ENCODE results near the gene EEIG1. TPM values are rescaled to one million over a fixed set of nuclear protein-coding genes. Genes with fewer than 3 reads are reported as not detected.

EEIG1 gene
- total and polyA plus RNA-seq, 9 of the 15 experiments (the other 6 are each of a cell fraction or from before 2014, with no cell fraction given): 0.17 to 16.7 (median 3.6) TPM

GRCh38 chr9:127941062-127941960 lies 39.5 kb downstream of the EEIG1 start (continued):
- TF ChIP-seq TRIM25 (IDR thresholded peaks at IDR 0.05; ENCODE audit: borderline replicate concordance): no peak
- no peak for TF ChIP-seq NR2C2 (CRISPR knock-in tag; IDR thresholded peaks at IDR 0.05)
- TF ChIP-seq NR2C2 (tag; IDR thresholded peaks at IDR 0.05): no peak
- no peak for TF ChIP-seq ZHX1 (conservative IDR thresholded peaks at IDR 0.05; ENCODE audit: low read length)
- TF ChIP-seq EZH2 (IDR thresholded peaks at IDR 0.05; ENCODE audit: borderline replicate concordance, low read depth, low read length): no peak
- TF ChIP-seq PPARD (CRISPR knock-in tag; IDR thresholded peaks at IDR 0.05): no peak
- TF ChIP-seq MLX (CRISPR knock-in tag; conservative IDR thresholded peaks at IDR 0.05): no peak
- TF ChIP-seq CAMTA2 (CRISPR knock-in tag; conservative IDR thresholded peaks at IDR 0.05): no peak
- TF ChIP-seq CHD7 (IDR thresholded peaks at IDR 0.05; ENCODE audit: low read depth, low read length): no peak

Data from K562 (cell line).